Stimulated activated CD4-positive, alpha-beta T cell treated with anti-CD3 and anti-CD28 coated beads, Interleukin-15, amount 100 ng/mL, for 1 hour (primary cell): Measurements from ENCODE around the gene RPS15.
"Not testable (repeated sequence)": the region's sequence is repeated elsewhere in the genome, so short reads cannot be mapped to it uniquely, and the experiment has no call there.

Experiments
- DNase-seq, 2 donors: peaks; one replicate each; pipeline ENCODE4 v3.0.0-alpha.2; 2020; ENCODE audit warnings: low read depth in 1 of 2, low spot score in 1 of 2

The RPS15 gene

GRCh38 chr19:1433119-1434039 is 4.8 kb upstream of the RPS15 start:
- no peak for DNase-seq

GRCh38 chr19:1434040-1434366 is 4.2 kb upstream of the RPS15 start:
- DNase-seq, result no peak

- no peak for DNase-seq
Measured at GRCh38 chr19:1434577-1435060, 3.6 kb upstream of the RPS15 start.

- DNase-seq, result no peak
Measured at GRCh38 chr19:1435378-1435989, 2.7 kb upstream of the RPS15 start.

GRCh38 chr19:1437609-1438008 is 587 bp upstream of the RPS15 start:
- no peak for DNase-seq

GRCh38 chr19:1438933-1439354 is 748 bp downstream of the RPS15 start:
- DNase-seq, result no peak

GRCh38 chr19:1439525-1440417 is 1.6 kb downstream of the RPS15 start:
- not testable (repeated sequence) for DNase-seq

GRCh38 chr19:1440418-1440801 is 2.2 kb downstream of the RPS15 start:
- DNase-seq, result no peak

GRCh38 chr19:1441022-1441426 is 2.8 kb downstream of the RPS15 start:
- no peak for DNase-seq

GRCh38 chr19:1441677-1442438 is 3.7 kb downstream of the RPS15 start:
- no peak for DNase-seq

- peak; percentile 60 to 72 for DNase-seq
Measured at GRCh38 chr19:1445185-1445931, 7.2 kb downstream of the RPS15 start.

GRCh38 chr19:1445932-1446712 is 7.9 kb downstream of the RPS15 start:
- no peak for DNase-seq

GRCh38 chr19:1446713-1447481 is 8.7 kb downstream of the RPS15 start:
- DNase-seq, result no peak

GRCh38 chr19:1447504-1447903 is 9.3 kb downstream of the RPS15 start:
- no peak for DNase-seq

GRCh38 chr19:1447944-1448343 is 9.7 kb downstream of the RPS15 start:
- DNase-seq, result no peak

- DNase-seq, result no peak
Measured at GRCh38 chr19:1449467-1450442, 11.6 kb downstream of the RPS15 start, which contains the start of gene APC2. APC2 (plus strand) TSS chr19:1450121; CDS start chr19:1453002, 2,881 bp downstream.
